Loucy (cell line): ENCODE results near the gene COA1.

Experiments used
- EZH2phosphoT487 ChIP-seq: fragments of 200-600 bp; IDR thresholded peaks from 2 replicates; pipeline ENCODE4 v1.6.1; 2018; ENCODE audit warnings: antibody characterized with exemption, mild to moderate bottlenecking, moderate library complexity, borderline replicate concordance
- TF ChIP-seq, protein P1 (sequence below): fragments of 200-600 bp; sonication (generic); conservative IDR thresholded peaks from 2 replicates; pipeline ENCODE4 v1.5.1; 2014; ENCODE audit warnings: mild to moderate bottlenecking, antibody characterized with exemption, low read length

GRCh38 chr7:43694399-43694748 lies 34.9 kb downstream of the COA1 start:
- TF ChIP-seq, protein P1, sequence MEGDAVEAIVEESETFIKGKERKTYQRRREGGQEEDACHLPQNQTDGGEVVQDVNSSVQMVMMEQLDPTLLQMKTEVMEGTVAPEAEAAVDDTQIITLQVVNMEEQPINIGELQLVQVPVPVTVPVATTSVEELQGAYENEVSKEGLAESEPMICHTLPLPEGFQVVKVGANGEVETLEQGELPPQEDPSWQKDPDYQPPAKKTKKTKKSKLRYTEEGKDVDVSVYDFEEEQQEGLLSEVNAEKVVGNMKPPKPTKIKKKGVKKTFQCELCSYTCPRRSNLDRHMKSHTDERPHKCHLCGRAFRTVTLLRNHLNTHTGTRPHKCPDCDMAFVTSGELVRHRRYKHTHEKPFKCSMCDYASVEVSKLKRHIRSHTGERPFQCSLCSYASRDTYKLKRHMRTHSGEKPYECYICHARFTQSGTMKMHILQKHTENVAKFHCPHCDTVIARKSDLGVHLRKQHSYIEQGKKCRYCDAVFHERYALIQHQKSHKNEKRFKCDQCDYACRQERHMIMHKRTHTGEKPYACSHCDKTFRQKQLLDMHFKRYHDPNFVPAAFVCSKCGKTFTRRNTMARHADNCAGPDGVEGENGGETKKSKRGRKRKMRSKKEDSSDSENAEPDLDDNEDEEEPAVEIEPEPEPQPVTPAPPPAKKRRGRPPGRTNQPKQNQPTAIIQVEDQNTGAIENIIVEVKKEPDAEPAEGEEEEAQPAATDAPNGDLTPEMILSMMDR, result no peak
- no peak for TF ChIP-seq EZH2phosphoT487
